ENCODE data around the gene CDC25C. TPM values are rescaled to one million over a fixed set of nuclear protein-coding genes. Genes with fewer than 3 reads are reported as not detected.

CDC25C gene
- total RNA-seq (6.1 TPM), polyA plus RNA-seq (0.13 TPM)

GRCh38 chr5:138331449-138332368 lies at the start of gene CDC25C:
TSS of gene CDC25C (minus strand) at chr5:138331804. CDS start at chr5:138331180, 624 bp downstream.
- Histone ChIP-seq H3K36me3 (ENCODE audit: insufficient read depth) (no peaks in the 10 kb centered on the region), H3K27ac (ENCODE audit: low read depth) (no peak within 1 kb of the TSS), H3K4me1 (ENCODE audit: insufficient read depth) (no peaks in the 10 kb centered on the region), H3K4me3 (ENCODE audit: low read depth, low read length) (peak within 1 kb of the TSS; percentile 22)
- DNase-seq (ENCODE audit: extremely low spot score), result peak; percentile 98
- under 1% methylated on average over 55 of the region's 55 CpGs for WGBS

GRCh38 chr5:138372653-138373052 lies 41.0 kb upstream of the CDC25C start:
- WGBS, result 75% methylated on average over 5 of the region's 5 CpGs
- no peaks in the 10 kb centered on the region for H3K36me3 ChIP-seq (ENCODE audit: insufficient read depth)

GRCh38 chr5:138372225-138372624 lies 40.6 kb upstream of the CDC25C start:
- H3K27ac ChIP-seq (ENCODE audit: low read depth), result no peak overlapping the region
- 81% methylated on average over 1 of the region's 1 CpG for WGBS
- H3K4me3 ChIP-seq (ENCODE audit: low read depth, low read length), result no peak overlapping the region
- DNase-seq (ENCODE audit: extremely low spot score), result no peak
- H3K36me3 ChIP-seq (ENCODE audit: insufficient read depth), result no peaks in the 10 kb centered on the region
- no peaks in the 10 kb centered on the region for H3K4me1 ChIP-seq (ENCODE audit: insufficient read depth)

More at GRCh38 chr5:138372653-138373052, 41.0 kb upstream of the CDC25C start:
- DNase-seq (ENCODE audit: extremely low spot score), result no peak
- Histone ChIP-seq H3K4me3 (ENCODE audit: low read depth, low read length) (no peak overlapping the region), H3K27ac (ENCODE audit: low read depth) (no peak overlapping the region), H3K4me1 (ENCODE audit: insufficient read depth) (no peaks in the 10 kb centered on the region)

GRCh38 chr5:138371454-138371853 lies 39.9 kb upstream of the CDC25C start:
- WGBS, result 98% methylated on average over 2 of the region's 2 CpGs
- Histone ChIP-seq H3K4me3 (ENCODE audit: low read depth, low read length) (no peak overlapping the region), H3K36me3 (ENCODE audit: insufficient read depth) (no peaks in the 10 kb centered on the region), H3K27ac (ENCODE audit: low read depth) (no peak overlapping the region), H3K4me1 (ENCODE audit: insufficient read depth) (no peaks in the 10 kb centered on the region)
- DNase-seq (ENCODE audit: extremely low spot score), result no peak

- no peak overlapping the region for H3K4me3 ChIP-seq (ENCODE audit: low read depth, low read length)
- H3K36me3 ChIP-seq (ENCODE audit: insufficient read depth), result no peaks in the 10 kb centered on the region
- H3K4me1 ChIP-seq (ENCODE audit: insufficient read depth), result no peaks in the 10 kb centered on the region
- H3K27ac ChIP-seq (ENCODE audit: low read depth), result no peak overlapping the region
- 83% methylated on average over 3 of the region's 3 CpGs for WGBS
- DNase-seq (ENCODE audit: extremely low spot score), result no peak
These were observed 38.9 kb upstream of the CDC25C start for GRCh38 chr5:138370537-138370936.

GRCh38 chr5:138369706-138370105 lies 38.1 kb upstream of the CDC25C start:
- no peak for DNase-seq (ENCODE audit: extremely low spot score)
- WGBS, result 74% methylated on average over 2 of the region's 2 CpGs
- H3K27ac ChIP-seq (ENCODE audit: low read depth), result no peak overlapping the region
- no peaks in the 10 kb centered on the region for H3K4me1 ChIP-seq (ENCODE audit: insufficient read depth)
- H3K4me3 ChIP-seq (ENCODE audit: low read depth, low read length), result no peak overlapping the region
- no peaks in the 10 kb centered on the region for H3K36me3 ChIP-seq (ENCODE audit: insufficient read depth)

- H3K27ac ChIP-seq (ENCODE audit: low read depth), result no peak overlapping the region
- no peaks in the 10 kb centered on the region for H3K36me3 ChIP-seq (ENCODE audit: insufficient read depth)
- DNase-seq (ENCODE audit: extremely low spot score), result no peak
- H3K4me1 ChIP-seq (ENCODE audit: insufficient read depth), result no peaks in the 10 kb centered on the region
- no peak overlapping the region for H3K4me3 ChIP-seq (ENCODE audit: low read depth, low read length)
- WGBS, result 82% methylated on average over 5 of the region's 5 CpGs
These were observed 37.7 kb upstream of the CDC25C start for GRCh38 chr5:138369261-138369660.

GRCh38 chr5:138366632-138367382 lies 35.2 kb upstream of the CDC25C start:
- H3K4me1 ChIP-seq (ENCODE audit: insufficient read depth), result no peaks in the 10 kb centered on the region
- no peak overlapping the region for H3K4me3 ChIP-seq (ENCODE audit: low read depth, low read length)
- H3K36me3 ChIP-seq (ENCODE audit: insufficient read depth), result no peaks in the 10 kb centered on the region
- no peak for DNase-seq (ENCODE audit: extremely low spot score)
- 41% methylated on average over 4 of the region's 4 CpGs for WGBS
- no peak overlapping the region for H3K27ac ChIP-seq (ENCODE audit: low read depth)

GRCh38 chr5:138364576-138364975 lies 33.0 kb upstream of the CDC25C start:
- no peaks in the 10 kb centered on the region for H3K36me3 ChIP-seq (ENCODE audit: insufficient read depth)
- H3K4me3 ChIP-seq (ENCODE audit: low read depth, low read length), result no peak overlapping the region
- peaks cover 2% of the 10 kb centered on the region for H3K4me1 ChIP-seq (ENCODE audit: insufficient read depth)
- DNase-seq (ENCODE audit: extremely low spot score), result no peak
- no peak overlapping the region for H3K27ac ChIP-seq (ENCODE audit: low read depth)
- WGBS, result 81% methylated on average over 1 of the region's 1 CpG

- Histone ChIP-seq H3K4me3 (ENCODE audit: low read depth, low read length) (no peak overlapping the region), H3K4me1 (ENCODE audit: insufficient read depth) (peaks cover 2% of the 10 kb centered on the region), H3K27ac (ENCODE audit: low read depth) (no peak overlapping the region), H3K36me3 (ENCODE audit: insufficient read depth) (no peaks in the 10 kb centered on the region)
- 93% methylated on average over 1 of the region's 1 CpG for WGBS
- DNase-seq (ENCODE audit: extremely low spot score), result no peak
These were observed 29.4 kb upstream of the CDC25C start for GRCh38 chr5:138360941-138361452.

GRCh38 chr5:138359621-138360020 lies 28.0 kb upstream of the CDC25C start:
- Histone ChIP-seq H3K4me1 (ENCODE audit: insufficient read depth) (peaks cover 4% of the 10 kb centered on the region), H3K36me3 (ENCODE audit: insufficient read depth) (no peaks in the 10 kb centered on the region), H3K27ac (ENCODE audit: low read depth) (no peak overlapping the region), H3K4me3 (ENCODE audit: low read depth, low read length) (no peak overlapping the region)
- WGBS, result 77% methylated on average over 3 of the region's 3 CpGs
- DNase-seq (ENCODE audit: extremely low spot score), result no peak

GRCh38 chr5:138354926-138355378 lies 23.3 kb upstream of the CDC25C start:
- Histone ChIP-seq H3K36me3 (ENCODE audit: insufficient read depth) (no peaks in the 10 kb centered on the region), H3K4me1 (ENCODE audit: insufficient read depth) (peaks cover 2% of the 10 kb centered on the region), H3K27ac (ENCODE audit: low read depth) (no peak overlapping the region), H3K4me3 (ENCODE audit: low read depth, low read length) (no peak overlapping the region)
- no peak for DNase-seq (ENCODE audit: extremely low spot score)
- WGBS, result 23% methylated on average over 6 of the region's 6 CpGs

GRCh38 chr5:138354387-138354786 lies 22.8 kb upstream of the CDC25C start:
- no peak for DNase-seq (ENCODE audit: extremely low spot score)
- H3K27ac ChIP-seq (ENCODE audit: low read depth), result peak overlapping the region; percentile 40
- H3K4me1 ChIP-seq (ENCODE audit: insufficient read depth), result peaks cover 2% of the 10 kb centered on the region
- no peaks in the 10 kb centered on the region for H3K36me3 ChIP-seq (ENCODE audit: insufficient read depth)
- WGBS, result 11% methylated on average over 5 of the region's 5 CpGs
- H3K4me3 ChIP-seq (ENCODE audit: low read depth, low read length), result peak overlapping the region; percentile 99
